ENCODE measurements around the gene APOL1.
"Not testable (repeated sequence)": the region's sequence is repeated elsewhere in the genome, so short reads cannot be mapped to it uniquely, and the experiment has no call there.

APOL1 gene

GRCh38 chr22:36244522-36245391, 8.2 kb upstream of the APOL1 start:
- no peak for DNase-seq (ENCODE audit: low read depth)

- no peak for DNase-seq (ENCODE audit: low read depth)
Observed at GRCh38 chr22:36245805-36246356, 7.1 kb upstream of the APOL1 start.

- no peak for DNase-seq (ENCODE audit: low read depth)
Observed at GRCh38 chr22:36246718-36247117, 6.2 kb upstream of the APOL1 start.

GRCh38 chr22:36247955-36248354, 5.0 kb upstream of the APOL1 start:
- DNase-seq (ENCODE audit: low read depth), result no peak

- DNase-seq (ENCODE audit: low read depth), result no peak
Observed at GRCh38 chr22:36249160-36249559, 3.8 kb upstream of the APOL1 start.

DNA sequence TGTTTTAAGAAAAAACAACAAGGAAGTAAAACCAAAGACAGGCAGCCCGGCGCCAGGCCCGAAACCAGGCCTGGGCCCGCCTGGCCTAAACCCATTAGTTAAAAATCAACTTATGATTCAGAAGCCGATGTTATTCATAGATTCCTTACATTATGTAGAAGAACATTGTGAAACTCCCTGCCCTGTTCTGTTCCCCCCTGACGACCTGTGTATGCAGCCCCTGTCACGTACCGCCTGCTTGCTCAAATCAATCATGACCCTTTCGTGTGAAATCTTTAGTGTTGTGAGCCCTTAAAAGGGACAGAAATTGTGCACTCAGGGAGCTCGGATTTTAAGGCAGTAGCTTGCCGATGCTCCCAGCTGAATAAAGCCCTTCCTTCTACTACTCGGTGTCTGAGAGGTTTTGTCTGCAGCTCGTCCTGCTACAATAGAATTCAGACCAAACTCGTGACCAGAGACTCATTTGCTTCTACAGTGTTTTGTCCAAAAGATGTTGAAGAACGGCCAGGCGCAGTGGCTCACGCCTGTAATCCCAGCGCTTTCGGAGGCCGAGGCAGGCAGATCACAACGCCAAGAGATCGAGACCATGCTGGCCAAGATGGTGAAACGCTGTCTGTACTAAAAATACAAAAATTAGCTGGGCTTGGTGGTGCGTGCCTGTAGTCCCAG, 2.5 kb upstream of the APOL1 start:
- not testable (repeated sequence) for DNase-seq (ENCODE audit: low read depth)

DNA sequence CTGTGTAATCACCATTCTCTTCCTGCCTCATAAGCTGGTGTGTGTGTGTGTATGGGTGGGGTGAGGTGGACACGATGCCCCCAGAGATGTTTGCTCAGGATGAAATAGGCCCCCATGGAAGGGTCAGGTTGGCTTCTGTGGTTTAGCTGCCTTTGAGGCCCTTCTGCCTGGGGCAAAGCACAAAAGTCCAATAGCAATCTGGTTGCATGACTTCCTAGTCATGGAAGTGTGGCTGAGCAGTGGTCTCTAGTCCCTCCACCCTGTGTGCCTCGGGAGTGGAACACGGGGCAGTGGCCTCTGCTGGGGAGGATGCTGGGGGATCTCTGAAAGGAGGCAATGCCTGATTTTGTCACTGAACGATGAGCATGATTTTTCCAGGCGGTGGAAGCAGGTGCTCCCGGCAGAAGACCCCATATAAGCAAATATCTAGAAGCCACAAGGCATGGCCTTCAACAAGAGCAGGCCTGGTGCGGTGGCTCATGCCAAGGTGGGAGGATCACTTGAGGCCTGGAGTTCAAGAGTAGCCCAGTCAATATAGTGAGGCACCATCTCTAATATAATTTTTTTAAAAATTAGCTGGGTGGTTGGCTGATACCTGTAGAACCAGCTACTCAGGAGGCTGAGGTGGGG, 839 bp upstream of the APOL1 start:
- DNase-seq (ENCODE audit: low read depth), result not testable (repeated sequence)

DNA sequence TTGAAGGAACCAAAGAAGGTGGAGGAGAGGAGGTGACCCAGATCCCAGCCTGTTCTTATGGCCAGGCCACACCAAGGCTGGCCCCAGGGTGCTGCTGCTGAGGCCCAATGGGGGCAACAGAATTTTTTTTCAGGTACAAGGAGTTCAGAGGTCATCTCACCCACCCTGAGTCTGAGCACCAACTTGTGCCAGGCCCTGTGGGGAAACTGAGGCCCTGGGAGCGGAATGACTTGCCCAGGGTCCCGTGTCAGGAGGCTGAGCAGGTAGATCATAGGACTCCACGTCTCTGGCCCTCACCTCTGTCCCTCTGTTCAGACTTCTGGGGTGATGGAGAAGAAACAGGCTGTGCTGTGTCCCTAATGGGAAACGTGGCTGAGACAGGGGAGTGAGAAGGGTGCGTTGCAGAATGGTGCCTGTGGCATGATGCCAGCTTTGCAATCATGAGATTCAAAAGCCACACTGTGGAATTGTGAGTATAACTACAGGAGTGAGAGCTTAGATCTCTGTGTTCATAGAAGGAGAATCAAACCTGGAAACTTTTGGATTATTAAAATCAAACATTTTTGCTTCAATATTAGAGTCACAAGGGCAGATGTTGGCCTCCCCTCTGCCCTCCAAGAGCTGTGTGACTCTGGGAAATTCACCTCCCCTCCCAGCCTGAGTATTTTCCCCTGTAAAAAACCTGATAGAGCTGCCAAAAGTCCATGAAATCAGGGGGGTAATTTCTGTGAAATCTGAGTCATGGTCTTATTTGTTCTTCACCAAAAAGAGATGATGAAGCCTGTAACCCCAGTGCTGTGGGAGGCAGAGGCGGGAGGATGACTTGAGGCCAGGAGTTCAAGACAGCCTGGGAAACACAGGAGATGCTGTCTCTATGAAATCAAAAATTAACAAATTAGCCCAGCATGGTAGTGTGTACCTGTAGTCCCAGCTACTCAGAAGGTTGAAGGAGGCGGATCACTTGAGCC, 874 bp downstream of the APOL1 start:
- DNase-seq (ENCODE audit: low read depth), result no peak

DNA sequence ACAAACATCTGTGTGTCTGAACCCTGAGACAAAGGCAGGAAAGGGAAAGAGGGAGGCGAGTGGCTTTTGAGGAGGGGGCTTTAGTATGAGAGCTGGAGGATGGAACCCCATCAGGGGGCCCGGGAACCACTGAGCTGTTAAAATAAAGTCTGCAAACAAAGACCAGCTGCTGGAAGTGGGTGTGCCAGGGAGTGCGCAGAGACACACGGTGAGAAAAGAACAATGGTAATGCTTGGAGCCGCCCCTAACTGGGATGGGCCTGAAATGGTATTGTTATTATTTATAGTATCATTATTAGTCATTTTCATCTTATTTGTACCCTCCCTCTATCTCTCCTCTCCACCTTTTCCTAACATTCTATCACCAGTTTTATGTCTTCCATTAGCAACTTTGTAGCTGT, 2.6 kb downstream of the APOL1 start:
- DNase-seq (ENCODE audit: low read depth), result not testable (repeated sequence)

DNA sequence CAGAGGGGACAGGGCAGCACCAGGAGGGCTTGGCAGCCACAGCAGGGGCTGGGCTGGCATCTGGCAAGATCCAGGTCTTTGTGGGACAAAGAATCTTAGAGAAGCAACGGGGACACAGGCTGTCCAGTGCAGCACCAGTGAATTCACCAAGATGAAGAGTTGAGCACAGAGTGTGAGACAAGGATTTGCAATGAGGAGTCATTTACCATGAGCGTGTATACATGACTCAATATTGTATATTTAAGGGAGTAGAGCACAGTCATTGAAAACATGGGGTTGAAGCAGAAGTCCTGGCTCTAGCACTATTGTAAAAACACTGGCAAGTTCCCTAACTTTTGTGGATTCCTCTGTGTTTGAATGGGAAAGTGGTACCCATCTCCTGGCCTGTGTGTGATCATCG, 3.5 kb downstream of the APOL1 start:
- no peak for DNase-seq (ENCODE audit: low read depth)

DNA sequence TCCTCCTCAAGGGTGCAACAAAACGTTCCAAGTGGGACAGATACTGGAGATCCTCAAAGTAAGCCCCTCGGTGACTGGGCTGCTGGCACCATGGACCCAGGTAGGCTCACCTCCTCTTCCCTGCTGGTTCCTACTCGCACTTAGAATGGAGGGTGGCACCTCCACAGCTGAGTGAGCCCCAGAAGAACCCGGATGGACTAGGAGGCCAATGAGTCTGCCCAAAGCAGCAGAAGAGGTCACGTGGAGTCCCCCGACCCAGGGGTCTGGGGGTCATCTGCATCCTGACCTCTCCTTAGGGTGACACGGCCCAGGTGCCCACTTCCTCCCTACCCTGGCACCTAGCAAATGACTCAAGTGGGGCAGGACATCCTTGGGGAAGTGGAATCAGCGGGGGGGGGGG, 4.4 kb downstream of the APOL1 start:
- no peak for DNase-seq (ENCODE audit: low read depth)

DNA sequence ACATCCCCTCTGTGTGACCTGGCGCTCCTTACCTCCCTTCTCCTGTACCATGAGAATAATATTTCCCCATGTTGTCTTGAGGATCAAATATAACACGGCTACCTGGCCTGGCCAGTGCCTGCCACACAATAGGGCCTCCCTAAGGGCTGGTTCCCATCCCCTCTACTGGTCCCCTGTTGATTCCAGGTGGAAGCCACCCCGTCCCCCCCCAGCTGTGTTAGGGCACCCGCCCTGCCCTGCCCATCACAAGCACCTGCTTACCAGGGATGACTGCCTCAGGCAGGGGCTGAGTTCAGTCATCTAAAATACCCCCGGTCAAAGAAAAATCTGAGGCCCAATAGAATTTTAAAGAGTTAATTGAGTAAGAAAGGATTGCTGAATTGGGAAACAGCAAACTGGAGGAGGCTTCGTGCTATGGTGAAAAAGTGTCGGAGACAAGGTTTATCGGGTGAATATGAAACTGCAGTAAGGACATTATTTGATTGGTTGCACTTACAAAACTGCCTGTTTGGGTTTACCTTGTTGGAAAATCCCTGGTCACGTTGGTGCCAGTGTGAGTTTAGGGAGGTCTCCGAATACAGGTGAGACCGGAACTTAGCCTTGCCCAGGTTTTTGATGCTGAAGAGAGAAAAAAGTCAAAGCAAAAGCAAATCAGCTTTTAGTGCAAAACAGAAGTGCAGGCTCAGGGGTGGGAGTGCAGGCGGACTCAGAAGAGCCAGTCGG, 5.2 kb downstream of the APOL1 start:
- DNase-seq (ENCODE audit: low read depth), result no peak

- no peak for DNase-seq (ENCODE audit: low read depth)
Observed at GRCh38 chr22:36258701-36259614, 6.0 kb downstream of the APOL1 start.

DNA sequence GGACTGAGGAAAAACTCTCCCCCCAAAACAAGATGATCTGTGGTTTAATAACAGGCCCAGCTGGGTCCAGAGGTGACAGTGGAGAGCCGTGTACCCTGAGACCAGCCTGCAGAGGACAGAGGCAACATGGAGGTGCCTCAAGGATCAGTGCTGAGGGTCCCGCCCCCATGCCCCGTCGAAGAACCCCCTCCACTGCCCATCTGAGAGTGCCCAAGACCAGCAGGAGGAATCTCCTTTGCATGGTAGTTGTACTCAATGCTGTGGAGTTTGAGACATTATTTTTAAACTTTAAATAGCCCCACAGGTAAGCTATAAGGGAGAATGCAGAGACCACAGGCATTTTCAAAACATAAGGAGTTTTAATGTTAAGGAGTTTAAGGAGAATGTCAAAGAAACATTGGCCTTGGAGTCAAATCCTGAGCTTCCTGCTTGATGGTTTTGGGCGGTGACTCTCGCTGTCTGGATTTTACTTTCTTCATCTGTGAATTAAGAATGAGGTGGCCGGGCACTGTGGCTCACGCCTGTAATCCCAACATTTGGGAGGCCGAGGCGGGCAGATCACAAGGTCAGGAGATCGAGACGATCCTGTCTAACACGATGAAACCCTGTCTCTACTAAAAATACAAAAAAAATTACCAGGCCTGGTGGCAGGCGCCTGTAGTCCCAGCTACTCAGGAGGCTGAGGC, 6.8 kb downstream of the APOL1 start:
- DNase-seq (ENCODE audit: low read depth), result no peak

DNA sequence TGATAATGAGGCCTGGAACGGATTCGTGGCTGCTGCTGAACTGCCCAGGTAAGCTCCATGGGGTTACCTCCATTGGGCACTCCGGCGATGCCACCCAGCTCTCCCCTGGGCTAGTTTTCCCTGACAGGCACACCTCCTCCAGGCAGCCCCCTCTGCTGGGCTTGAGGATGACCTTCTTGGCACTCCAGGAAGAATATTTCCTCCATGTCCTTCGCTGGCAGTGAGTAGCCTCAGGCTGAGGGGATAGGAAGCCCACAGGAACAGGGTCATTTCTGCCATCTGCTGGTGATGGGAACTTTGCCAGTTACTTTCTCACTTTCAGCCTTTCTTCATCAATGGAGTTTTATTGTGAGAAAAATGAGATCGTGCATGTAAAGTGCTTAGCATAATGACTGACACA, 8.7 kb downstream of the APOL1 start:
- not testable (repeated sequence) for DNase-seq (ENCODE audit: low read depth)

DNA sequence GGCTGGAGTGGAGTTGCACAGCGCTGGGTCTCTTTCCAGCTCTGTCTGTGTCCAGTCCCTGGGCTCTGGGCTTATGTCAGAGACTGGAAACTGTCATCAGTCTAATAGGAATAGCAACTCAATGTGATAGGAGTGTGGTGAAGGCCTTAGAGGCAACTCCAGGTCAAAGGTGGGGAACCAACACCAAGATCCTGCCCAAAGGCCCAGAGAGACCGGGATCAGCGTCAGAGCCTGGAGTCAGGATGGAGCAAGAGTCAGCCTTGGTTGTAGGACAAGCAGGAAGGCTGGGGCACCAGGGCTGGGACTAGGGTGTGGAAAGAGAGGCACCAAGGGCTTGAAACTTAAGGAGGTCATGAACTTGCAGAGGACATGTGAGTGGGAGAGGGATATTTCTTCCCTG, 9.4 kb downstream of the APOL1 start:
- not testable (repeated sequence) for DNase-seq (ENCODE audit: low read depth)

GRCh38 chr22:36263216-36263673, 10.3 kb downstream of the APOL1 start:
- DNase-seq (ENCODE audit: low read depth), result not testable (repeated sequence)

- DNase-seq (ENCODE audit: low read depth), result not testable (repeated sequence)
Observed at GRCh38 chr22:36263886-36264664, 11.1 kb downstream of the APOL1 start.
